ENCODE data around the gene CAPS.
"Not testable (repeated sequence)": the region's sequence is repeated elsewhere in the genome, so short reads cannot be mapped to it uniquely, and the experiment has no call there.

CAPS gene

DNA sequence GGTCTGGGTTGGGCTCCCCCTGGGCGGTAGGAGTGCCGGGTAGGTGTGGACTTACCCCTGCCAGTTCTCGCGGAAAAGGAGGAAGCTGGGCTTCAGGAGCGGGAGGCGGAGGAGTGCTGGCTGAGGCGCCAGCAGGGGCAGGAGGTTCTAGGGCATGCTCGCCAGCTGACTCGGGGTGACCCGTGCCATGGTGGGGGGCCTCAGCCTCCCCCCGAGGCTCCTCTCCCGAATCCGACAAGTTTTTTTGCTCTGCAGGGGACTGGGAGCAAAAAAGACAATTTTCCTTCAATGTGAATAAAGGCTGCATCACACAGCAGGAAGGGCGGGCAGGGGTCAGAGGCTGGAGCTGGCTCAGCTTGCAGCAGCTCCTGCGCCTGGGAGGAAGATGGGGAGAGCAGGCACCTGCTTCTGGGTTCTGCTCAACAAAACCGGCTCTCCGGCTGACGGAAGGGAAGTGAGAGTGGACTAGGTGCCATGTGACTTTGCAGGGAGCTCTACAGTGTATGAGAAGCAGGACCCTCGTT lies 37.3 kb downstream of the CAPS start:
- DNase-seq (ENCODE audit: low read depth), result no peak
- no peak overlapping the region for H3K4me3 ChIP-seq (ENCODE audit: low read depth, low read length)

DNA sequence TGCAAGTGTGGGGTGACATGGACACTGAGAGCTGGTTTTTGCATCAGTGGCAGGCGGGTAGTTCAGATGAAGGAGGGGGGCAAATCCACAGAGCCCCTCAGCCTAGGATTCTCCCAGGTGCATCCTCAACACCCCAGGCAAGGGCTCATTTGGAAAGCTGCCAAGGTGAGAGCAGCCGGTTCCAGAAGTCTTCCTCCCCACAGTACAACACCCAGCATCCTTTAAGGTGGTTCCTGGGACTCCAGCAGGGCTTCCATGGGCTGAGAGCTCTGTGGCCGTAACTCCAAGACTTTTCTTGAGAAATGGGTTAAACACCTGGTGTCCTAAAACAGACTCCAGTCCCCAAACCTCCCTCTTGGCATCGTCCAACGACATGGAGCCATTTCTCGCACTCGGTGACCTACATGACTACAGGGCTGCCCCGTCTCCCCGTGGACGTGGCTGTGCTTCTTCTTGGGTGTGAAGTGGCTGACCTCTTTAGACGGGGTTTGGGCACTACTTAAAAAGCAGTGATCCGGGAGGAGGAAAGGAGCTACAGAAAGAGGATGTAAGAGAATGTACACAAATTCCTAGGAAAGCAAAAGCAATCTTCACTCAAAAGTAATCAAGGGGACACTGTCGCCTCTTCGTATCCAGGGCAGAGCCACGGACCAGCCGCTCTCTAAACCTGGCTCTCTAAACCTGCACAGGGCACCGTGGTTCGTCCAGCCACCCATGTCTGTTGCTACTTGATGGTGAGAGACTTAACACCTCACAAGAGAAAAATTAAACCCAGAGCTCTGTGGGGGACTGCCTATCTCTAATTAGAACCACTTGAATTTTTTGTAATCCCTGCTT lies 38.4 kb downstream of the CAPS start:
- no peak overlapping the region for H3K4me3 ChIP-seq (ENCODE audit: low read depth, low read length)
- DNase-seq (ENCODE audit: low read depth), result no peak

DNA sequence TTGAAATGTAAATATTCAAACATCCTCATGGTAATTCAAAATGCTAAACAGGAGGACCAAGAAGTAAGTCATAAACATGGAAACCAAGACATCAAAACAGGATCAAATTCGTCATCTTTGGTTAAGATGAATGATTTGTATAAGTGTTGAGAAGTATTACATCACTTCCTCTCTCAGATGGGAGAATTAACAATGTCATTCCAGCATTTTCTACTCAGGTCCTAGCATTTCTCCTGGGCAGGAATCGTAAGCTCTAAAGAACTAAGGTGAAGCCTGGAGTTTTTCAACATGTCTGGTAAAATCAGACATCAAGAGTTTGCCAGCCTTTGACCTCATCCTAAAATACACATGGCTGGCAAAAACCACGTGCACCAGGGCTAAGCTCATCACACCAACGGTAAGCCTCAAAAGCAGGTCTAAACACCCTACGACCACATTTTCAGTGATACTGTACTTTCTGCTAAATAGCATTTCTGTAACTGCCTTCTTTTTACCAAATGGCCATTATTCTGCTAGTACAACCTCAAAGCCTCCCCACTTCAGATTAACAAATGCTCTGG lies 39.1 kb downstream of the CAPS start:
- no peak for DNase-seq (ENCODE audit: low read depth)

DNA sequence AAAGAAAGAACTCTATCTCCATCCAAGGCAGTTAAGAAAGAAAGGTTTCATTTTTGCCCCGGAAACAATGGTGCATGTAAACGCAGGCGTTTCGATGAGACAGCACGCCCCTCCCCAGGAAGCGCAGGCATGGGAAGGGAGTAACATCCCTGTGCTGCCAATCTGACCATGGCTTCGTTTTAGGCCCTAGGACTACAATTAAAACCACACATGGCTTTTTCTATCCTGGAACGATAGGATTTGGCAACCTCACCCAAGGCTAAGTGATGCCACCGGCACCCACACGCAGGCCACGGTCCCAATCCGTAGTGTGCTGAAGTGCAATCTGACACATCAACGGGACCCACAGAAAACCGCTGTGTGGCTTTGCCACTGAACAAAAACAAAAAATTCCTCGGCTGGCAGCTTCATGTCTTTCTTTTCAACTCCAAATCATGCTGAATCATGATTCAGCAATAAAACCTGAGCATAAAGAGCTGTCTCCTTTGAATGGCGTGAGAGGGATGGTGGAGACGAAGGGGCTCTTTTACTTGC lies 39.7 kb downstream of the CAPS start:
- H3K4me3 ChIP-seq (ENCODE audit: low read depth, low read length), result no peak overlapping the region
- no peak for DNase-seq (ENCODE audit: low read depth)

More for the DNA sequence above, 39.1 kb downstream of the CAPS start:
- H3K4me3 ChIP-seq (ENCODE audit: low read depth, low read length), result no peak overlapping the region

DNA sequence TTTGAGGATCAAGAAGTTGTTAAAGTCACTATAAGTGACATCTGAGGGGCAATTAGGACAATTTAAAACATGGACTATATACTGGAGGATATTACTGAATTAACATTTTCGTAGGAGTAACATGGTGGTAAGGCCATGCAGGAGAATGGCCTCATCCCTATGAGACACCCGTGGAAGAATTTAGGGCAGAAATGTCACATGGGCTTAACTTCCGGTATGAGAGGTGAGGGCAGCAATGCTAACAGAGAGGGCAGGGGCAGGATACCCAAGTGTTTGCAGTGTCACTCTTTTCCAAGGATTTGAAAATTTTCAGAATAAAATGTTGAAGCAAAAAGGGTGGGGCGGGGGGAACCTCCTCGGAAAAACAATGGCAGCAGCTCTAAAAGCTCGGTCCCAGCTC lies 40.2 kb downstream of the CAPS start:
- no peak overlapping the region for H3K4me3 ChIP-seq (ENCODE audit: low read depth, low read length)
- DNase-seq (ENCODE audit: low read depth), result no peak

DNA sequence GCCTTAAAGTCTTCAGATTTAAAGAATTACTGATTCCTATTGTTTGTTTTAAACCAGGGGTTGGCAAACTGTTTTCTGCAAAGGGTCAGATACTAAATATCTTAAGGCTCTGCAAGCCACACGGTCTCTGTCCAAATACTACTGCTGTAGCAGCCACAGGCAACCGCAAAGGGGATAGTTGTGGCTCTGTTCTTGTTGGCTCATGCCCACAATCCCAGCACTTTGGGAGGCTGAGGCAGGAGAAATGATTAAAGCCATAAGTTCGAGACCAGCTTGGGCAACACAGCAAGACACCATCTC lies 41.5 kb downstream of the CAPS start:
- no peak for DNase-seq (ENCODE audit: low read depth)
- no peak overlapping the region for H3K4me3 ChIP-seq (ENCODE audit: low read depth, low read length)

DNA sequence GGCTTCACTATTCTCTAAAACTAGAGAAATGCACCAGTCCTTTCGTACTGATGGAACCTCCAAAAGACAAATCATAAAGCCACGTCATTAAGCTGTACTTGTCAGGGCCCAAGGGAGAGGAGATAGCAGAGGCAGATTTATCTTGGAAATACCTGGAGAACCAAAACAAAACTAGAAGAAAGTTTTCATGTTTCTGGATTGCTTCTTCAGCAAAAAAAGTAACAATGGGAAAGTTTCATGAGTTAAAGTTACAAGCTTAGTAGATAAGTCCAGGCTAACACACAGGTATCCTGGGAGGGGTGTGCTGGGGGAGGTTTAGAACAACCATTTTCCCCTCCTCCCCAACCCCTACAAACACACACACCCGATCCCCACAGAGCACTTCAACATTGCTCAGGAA lies 42.3 kb downstream of the CAPS start:
- no peak overlapping the region for H3K4me3 ChIP-seq (ENCODE audit: low read depth, low read length)
- no peak for DNase-seq (ENCODE audit: low read depth)

DNA sequence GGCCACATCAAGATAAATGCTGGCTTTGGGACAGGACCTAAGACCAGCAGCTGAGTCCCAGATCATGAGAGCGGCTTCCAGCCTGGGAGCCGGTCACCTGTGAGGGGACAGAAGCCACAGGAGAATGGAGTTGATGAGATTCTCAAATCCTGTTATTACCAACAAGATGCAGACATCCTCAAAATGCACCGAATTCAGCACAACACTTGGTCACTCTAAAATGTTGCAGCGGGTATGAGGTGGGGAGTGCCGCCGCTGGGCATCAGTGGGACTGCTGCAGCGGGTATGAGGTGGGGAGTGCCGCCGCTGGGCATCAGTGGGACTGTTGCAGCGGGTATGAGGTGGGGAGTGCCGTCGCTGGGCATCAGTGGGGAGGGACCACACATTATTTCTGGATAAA lies 42.7 kb downstream of the CAPS start:
- no peak for DNase-seq (ENCODE audit: low read depth)
- H3K4me3 ChIP-seq (ENCODE audit: low read depth, low read length), result no peak overlapping the region

DNA sequence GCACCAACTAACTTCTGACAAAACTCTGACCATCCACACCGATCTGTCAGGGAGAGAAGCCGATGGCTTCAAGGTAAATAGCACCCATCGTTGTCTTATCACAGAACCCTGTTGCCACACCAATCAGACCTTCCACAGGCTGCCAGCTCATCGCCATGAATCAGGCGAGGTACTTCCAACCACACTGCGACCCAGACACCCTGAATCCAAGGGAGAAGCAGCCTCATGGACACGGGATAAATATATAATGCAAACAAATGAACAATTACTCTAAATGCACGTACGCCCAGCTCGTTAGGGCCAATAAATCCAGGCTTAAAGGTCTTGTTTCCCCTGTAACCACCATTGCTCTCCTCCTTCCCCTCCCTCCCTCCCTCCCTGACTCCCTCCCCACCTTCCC lies 43.1 kb downstream of the CAPS start:
- no peak for DNase-seq (ENCODE audit: low read depth)
- H3K4me3 ChIP-seq (ENCODE audit: low read depth, low read length), result no peak overlapping the region

DNA sequence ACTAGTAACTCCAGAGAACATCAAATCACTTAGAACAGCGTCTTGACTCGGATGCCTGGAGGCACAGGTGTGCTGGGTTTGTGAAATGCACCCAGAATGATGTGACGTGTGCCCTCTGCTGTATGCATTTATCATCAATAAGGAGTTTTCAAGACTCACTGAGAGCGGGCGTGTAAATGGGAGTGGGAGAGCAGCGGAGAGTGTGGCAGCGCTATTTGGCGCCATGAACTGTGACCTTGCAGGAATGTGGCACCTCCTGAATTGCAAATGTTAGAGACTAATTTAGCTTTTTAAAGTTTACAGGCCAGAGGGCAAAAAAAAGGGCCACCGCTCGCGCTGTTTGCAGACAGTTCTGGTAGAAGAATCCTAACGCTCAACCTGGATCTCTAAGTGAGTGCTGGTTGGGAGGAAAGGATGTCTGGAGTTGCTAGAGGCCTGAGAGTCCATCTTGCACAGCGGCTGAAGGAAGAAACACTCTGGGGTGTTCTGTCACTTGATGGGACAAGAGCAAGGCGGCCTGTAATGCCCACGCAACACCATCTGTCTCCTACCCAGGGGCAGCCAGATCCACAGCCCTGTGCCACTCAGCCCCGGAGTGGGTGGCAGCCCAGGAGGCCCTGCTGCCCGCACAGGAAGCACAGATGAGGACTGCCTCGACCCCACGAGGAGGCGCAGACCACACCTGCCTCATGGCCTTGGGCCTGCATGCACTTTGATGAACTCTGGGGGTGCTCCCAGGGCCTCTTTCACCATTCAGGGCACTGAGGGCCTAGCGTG lies 44.2 kb downstream of the CAPS start:
- no peak for DNase-seq (ENCODE audit: low read depth)
- H3K4me3 ChIP-seq (ENCODE audit: low read depth, low read length), result no peak overlapping the region

DNA sequence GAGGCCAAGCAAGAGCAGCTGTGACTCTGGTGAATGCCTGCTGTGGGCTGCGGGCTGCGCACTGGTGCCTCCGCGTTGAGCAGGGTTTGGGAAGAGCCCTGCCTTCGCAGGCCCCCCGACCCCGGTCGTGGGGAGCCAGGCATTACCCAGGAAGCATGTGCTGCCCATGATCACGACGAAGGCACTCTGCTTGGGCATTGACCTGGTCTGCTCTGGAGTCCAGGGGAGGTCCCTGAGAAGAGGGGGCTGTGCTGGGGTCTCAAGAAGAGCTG lies 44.7 kb downstream of the CAPS start:
- no peak overlapping the region for H3K4me3 ChIP-seq (ENCODE audit: low read depth, low read length)
- DNase-seq (ENCODE audit: low read depth), result no peak

DNA sequence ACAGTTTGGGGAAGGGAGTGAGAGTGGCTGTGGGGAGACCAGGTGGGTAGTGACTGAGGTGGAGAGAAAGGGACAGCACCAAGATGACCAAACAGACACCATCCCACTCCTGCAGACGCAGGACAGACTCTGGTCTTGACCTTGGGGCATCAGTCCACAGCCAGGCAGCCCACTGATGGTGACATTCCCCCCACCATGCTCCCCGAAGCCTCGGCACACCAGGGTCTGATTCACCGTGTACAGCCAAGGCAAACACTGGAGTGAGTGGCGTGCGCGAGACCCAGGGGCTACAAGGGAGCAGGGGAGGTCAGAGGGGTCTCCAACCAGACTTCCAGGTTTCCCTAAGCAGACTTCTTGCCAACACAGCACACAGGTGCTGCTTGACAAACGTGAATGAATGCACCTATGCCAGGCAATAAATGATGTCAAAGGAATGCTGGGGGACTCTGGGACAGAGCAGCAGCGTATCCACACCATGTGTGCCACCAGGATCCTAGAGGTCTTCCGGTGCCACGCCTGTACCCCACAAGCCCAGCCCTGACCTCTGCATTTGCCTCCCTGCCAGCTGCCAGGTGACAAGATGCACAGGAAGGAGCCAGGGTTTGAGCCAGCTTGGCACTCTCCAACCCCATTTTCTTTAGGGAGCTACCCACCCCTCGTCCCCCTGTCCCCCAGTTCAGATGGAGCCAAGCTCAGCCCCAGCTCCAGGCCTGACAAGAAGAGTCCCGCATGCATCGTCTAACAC lies 45.4 kb downstream of the CAPS start:
- DNase-seq (ENCODE audit: low read depth), result no peak
- H3K4me3 ChIP-seq (ENCODE audit: low read depth, low read length), result no peak overlapping the region

DNA sequence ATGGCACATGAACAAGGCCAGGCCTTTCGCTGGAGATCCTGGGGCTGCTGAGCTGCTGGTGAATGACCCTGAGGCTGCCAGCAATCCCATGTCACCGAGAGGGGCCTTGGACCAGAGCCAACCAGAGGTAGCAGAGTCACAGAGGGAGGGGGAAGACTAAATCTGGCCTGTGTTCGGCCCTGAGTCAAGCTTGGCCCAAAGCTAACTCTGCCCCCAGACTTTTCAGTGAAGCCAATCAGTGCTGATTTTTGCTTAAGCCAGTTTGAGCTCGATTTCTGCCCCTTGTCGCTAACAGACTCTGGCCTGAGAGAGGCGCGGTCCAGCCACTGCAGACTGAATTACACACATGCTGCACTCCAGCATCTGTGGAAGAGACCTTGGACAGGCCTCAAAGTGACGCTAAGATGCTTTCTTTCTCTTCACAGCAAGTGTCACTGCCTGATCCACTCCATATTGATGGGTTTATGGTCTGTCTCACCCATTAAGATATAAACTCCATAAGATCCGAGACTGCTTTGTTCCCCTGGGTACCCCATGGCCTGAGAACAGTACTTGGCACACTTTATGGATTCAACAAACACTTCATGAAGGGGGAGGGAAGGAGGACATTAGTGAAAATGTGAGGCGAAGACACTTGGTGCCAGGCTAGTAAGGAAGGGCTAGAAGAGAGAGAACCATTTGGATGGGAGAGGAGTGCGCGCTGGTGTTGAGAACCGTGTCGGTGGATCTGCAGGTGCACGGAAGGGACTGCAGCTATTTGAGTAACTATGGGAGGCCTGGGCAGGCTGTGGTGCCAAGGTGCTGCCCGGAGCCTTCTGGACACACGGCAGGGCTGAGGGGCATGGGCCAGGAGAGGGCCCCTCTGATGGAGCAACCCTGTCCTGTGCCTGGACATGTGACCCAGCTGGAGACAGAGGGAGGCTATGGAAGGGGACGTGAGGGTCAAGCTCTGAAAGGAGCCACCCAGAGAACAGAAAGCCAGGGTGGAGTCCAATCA lies 46.2 kb downstream of the CAPS start:
- no peak overlapping the region for H3K4me3 ChIP-seq (ENCODE audit: low read depth, low read length)
- no peak for DNase-seq (ENCODE audit: low read depth)

DNA sequence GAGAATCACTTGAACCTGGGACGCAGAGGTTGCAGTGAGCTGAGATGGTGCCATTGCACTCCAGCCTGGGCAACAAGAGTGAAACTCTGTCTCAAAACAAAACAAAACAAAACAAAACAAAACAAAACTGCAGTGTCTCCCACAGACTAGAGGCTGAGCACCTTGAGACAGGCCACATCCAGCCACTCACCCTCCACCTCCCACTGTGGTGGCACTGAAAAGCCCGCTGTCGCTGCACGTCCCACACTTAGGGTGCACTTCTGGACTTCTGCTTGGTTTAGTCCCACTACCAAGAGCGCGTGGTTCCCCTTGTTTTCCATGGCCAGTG lies 47.6 kb downstream of the CAPS start:
- H3K4me3 ChIP-seq (ENCODE audit: low read depth, low read length); DNase-seq (ENCODE audit: low read depth): not testable (repeated sequence)

DNA sequence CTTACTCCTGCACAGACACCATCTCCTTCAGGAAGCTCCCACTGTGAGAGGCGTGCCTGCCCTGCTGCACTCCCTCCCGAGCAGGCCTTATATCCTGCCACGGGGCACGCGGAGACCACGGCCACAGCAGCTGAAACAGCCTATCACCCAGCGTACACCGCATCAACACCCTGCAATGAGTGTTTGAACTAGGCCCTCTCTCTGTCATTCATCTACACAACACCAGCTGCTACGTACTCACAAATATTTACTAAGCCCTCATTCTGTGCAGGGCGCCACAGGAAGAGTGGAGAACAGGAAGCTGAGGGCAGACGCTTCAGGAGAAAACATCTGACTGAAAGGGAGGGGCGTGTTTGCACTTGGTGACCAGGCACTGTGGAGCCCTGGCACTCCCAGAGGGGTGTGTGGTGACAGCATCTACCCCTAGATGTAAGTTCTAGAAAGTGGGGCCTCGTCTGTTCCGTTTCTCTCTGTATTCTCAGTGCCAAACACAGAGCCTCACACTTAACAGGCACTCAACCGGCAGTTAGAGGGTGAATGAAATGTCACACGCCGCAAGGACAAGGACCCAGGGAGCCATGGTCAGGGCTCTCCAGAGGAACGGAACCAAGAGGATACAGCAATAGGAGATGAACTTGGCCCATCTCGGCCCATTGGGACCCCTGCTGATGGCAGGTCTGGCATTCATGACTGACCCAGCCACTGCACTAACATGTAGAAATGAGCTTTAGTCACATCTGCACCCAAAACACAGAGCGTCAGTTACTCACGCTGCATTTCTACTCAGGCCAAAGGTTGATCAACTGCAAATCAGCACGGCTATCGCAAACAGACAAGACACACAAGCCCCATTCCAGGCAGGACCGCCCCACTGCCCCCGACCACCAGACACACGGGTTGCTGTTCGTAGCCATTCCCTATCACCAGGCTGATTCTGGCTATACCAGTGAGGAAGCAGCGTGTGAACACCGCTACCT lies 48.2 kb downstream of the CAPS start:
- no peak for DNase-seq (ENCODE audit: low read depth)
- H3K4me3 ChIP-seq (ENCODE audit: low read depth, low read length), result no peak overlapping the region

DNA sequence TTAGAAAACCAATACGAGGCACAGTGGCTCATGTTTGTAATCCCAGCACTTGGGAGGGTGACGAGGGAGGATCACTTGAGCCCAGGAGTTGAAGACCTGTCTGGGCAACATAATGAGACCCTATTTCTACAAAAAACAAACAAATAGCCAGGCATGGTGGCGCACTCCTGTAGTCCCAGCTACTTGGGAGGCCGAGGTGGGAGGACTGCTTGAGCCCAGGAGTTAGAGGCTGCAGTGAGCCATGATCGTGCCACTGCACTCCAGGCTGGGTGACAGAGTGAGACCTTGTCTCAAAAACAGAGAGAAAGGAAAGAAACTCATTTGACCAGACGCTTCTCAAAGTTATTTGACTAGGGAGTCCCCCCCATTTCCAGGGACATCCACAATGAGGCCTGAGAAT lies 49.2 kb downstream of the CAPS start:
- not testable (repeated sequence) for DNase-seq (ENCODE audit: low read depth); H3K4me3 ChIP-seq (ENCODE audit: low read depth, low read length)

DNA sequence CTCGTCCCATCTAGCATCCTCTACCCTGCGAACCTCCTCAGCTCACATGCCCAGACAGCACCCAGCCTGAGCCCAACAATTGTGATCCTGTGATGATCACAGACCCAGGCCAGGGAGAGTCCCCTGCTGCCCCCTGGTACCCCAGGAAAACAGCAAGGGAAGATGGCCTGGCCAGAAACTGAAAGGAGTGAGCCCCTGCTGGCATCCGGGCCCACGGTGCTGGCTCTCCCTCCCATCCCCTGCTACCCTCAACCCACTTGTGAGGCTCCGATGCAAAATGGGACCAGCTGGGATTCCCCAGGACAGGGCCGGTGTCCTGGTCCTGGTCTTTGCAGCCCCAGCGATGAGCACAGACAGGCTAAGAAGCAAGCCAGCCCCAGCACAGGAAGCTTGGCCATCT lies 49.8 kb downstream of the CAPS start:
- no peak overlapping the region for H3K4me3 ChIP-seq (ENCODE audit: low read depth, low read length)
- no peak for DNase-seq (ENCODE audit: low read depth)
